GM23248 (cell line): ENCODE measurements around the gene SLFN12. TPM values are rescaled to one million over a fixed set of nuclear protein-coding genes. Genes with fewer than 3 reads are reported as not detected.
"Not testable (repeated sequence)": the region's sequence is repeated elsewhere in the genome, so short reads cannot be mapped to it uniquely, and the experiment has no call there.

Experiments used
- DNase-seq: peaks from one replicate; pipeline ENCODE4 v3.0.0-alpha.2; 2015
- H2AFZ ChIP-seq: fragments of 200-600 bp; sonication (generic); 2 replicates; pipeline ENCODE4 v1.6.1; 2016; ENCODE audit warnings: antibody characterized with exemption
- H3F3A ChIP-seq: fragments of 200-600 bp; sonication (generic); 2 replicates; pipeline ENCODE4 v1.6.1; 2016; ENCODE audit warnings: mild to moderate bottlenecking, antibody characterized with exemption, mixed run types; ENCODE audit not compliant: insufficient read depth
- H3K27ac ChIP-seq: fragments of 200-600 bp; sonication (generic); 2 replicates; pipeline ENCODE4 v1.5.1; 2016; ENCODE audit warnings: mild to moderate bottlenecking
- H3K27me3 ChIP-seq: fragments of 200-600 bp; sonication (generic); replicated peaks from 2 replicates; pipeline ENCODE4 v1.6.1; 2016; ENCODE audit warnings: mild to moderate bottlenecking; ENCODE audit not compliant: insufficient read depth
- H3K36me3 ChIP-seq: fragments of 200-600 bp; sonication (generic); 2 replicates; pipeline ENCODE4 v1.6.1; 2016; ENCODE audit warnings: low read depth, mild to moderate bottlenecking
- H3K4me1 ChIP-seq: fragments of 200-600 bp; sonication (generic); 2 replicates; pipeline ENCODE4 v1.6.1; 2016; ENCODE audit warnings: mild to moderate bottlenecking; ENCODE audit not compliant: insufficient read depth
- H3K4me2 ChIP-seq: fragments of 200-600 bp; sonication (generic); one replicate; pipeline ENCODE4 v1.6.1; 2016; ENCODE audit warnings: mild to moderate bottlenecking; ENCODE audit not compliant: unreplicated experiment
- H3K4me3 ChIP-seq: fragments of 200-600 bp; sonication (generic); 2 replicates; pipeline ENCODE4 v1.5.1; 2016; ENCODE audit warnings: mild to moderate bottlenecking
- H3K79me2 ChIP-seq: fragments of 200-600 bp; sonication (generic); 2 replicates; pipeline ENCODE4 v1.6.1; 2016; ENCODE audit warnings: mild to moderate bottlenecking; ENCODE audit not compliant: insufficient read depth
- H3K9ac ChIP-seq: fragments of 200-600 bp; sonication (generic); 2 replicates; pipeline ENCODE4 v1.6.1; 2016; ENCODE audit warnings: mild to moderate bottlenecking
- H3K9me2 ChIP-seq: fragments of 200-600 bp; sonication (generic); 2 replicates; pipeline ENCODE4 v1.6.1; 2016; ENCODE audit warnings: mixed run types, mild to moderate bottlenecking, moderate library complexity; ENCODE audit not compliant: insufficient read depth
- H3K9me3 ChIP-seq: fragments of 200-600 bp; sonication (generic); one replicate; pipeline ENCODE4 v1.6.1; 2017; ENCODE audit warnings: low read depth
- H4K20me1 ChIP-seq: fragments of 200-600 bp; sonication (generic); 2 replicates; pipeline ENCODE4 v1.6.0; 2016; ENCODE audit not compliant: insufficient read depth
- EZH2 ChIP-seq: fragments of 200-600 bp; sonication (generic); IDR thresholded peaks from 2 replicates; pipeline ENCODE4 v1.6.1; 2018; ENCODE audit warnings: antibody characterized with exemption, mild to moderate bottlenecking; ENCODE audit not compliant: insufficient read depth, poor library complexity, severe bottlenecking
- EZH2phosphoT487 ChIP-seq: fragments of 200-600 bp; sonication (generic); IDR thresholded peaks from 2 replicates; pipeline ENCODE4 v1.6.1; 2018; ENCODE audit warnings: antibody characterized with exemption, moderate library complexity, mild to moderate bottlenecking, low read depth; ENCODE audit not compliant: insufficient read depth
- WGBS, 2 experiments: methylation state at CpG; one replicate each; pipeline ENCODE4 v1.1.6; 2015 to 2017; ENCODE audit warnings: low lambda C conversion rate in 2 of 2, low coverage in 1 of 2; ENCODE audit errors: missing lambda C conversion rate in 2 of 2; 5-methylcytosine and 5-hydroxymethylcytosine counted together
- in situ Hi-C: fragments of 300-500 bp; cut with MboI; formaldehyde crosslinking; loops from 2 replicates; pipeline ENCODE4 v1.15.0; 2020
- polyA plus RNA-seq: library from polyadenylated mRNA; unstranded; fragments of >200 nt; fragmentation: Nextera tagmentation; extraction: Ambion mirVana; gene quantifications from 2 replicates; pipeline ENCODE4 v1.2.1, GENCODE V29; 2016
- total RNA-seq: library from RNA; depleted of rRNA; stranded (reverse); fragments of >200 nt; shearing (Covaris generic); gene quantifications from 2 replicates; pipeline ENCODE4 v1.2.3, GENCODE V29; 2014

Gene SLFN12
- total and polyA plus RNA-seq, 2 experiments from 2014 or later, result 15.9 to 32.0 TPM

- H4K20me1 ChIP-seq, result 0 out of 2 replicates have a peak, but pooled peaks cover 8% of the 10 kb centered on the region
- H3K9ac ChIP-seq, result no peak overlapping the region
- WGBS, 2 experiments, result 95 to 98% methylated on average over 4 of the region's 4 CpGs
- no peak overlapping the region for H3K4me3 ChIP-seq
- TF ChIP-seq EZH2phosphoT487 (no peak), EZH2 (no peak)
- H2AFZ ChIP-seq, result no peak overlapping the region
- no peaks in the 10 kb centered on the region for H3K9me3 ChIP-seq
- H3K36me3 ChIP-seq, result peaks cover 40% of the 10 kb centered on the region
- no peaks in the 10 kb centered on the region for H3F3A ChIP-seq
- no peaks in the 10 kb centered on the region; the same call in 1 of the 2 replicates for H3K9me2 ChIP-seq
- H3K4me2 ChIP-seq, result no peak overlapping the region
- in situ Hi-C loops, result no loop called here
- H3K4me1 ChIP-seq, result no peaks in the 10 kb centered on the region
- H3K79me2 ChIP-seq, result peaks cover 82% of the 10 kb centered on the region
- H3K27me3 ChIP-seq, result no peaks in the 10 kb centered on the region
- no peak for DNase-seq
- H3K27ac ChIP-seq, result no peak overlapping the region
These were observed 8.5 kb downstream of the SLFN12 start for GRCh38 chr17:35423761-35424160.

DNA sequence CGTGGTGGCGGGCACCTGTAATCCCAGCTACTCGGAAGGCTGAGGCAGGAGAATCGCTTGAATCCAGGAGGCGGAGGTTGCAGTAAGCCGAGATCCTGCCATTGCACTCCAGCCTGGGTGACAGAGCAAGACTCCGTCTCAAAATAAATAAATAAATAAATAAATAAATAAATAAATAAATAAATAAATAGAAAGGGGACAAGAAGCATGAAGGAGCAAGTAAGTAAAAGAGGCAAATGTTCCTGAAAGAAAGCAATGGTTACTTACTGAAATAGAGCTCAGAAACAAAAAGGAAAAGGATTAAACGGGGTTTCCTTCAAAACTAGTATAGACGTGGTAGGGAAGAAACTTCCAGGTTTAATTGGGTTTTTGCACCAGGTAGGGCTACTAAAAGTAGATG is 11.2 kb downstream of the SLFN12 start:
- peaks cover 82% of the 10 kb centered on the region for H3K79me2 ChIP-seq
- H3K9me3 ChIP-seq, H3K9ac ChIP-seq, H3K4me2 ChIP-seq, H3K27me3 ChIP-seq, H3K27ac ChIP-seq, H4K20me1 ChIP-seq, H3K9me2 ChIP-seq, H3K4me1 ChIP-seq, in situ Hi-C loops, DNase-seq, H3K4me3 ChIP-seq, H2AFZ ChIP-seq, H3F3A ChIP-seq: not testable (repeated sequence)
- 93% methylated on average over 9 of the region's 9 CpGs for WGBS, 2 experiments
- peaks cover 55% of the 10 kb centered on the region for H3K36me3 ChIP-seq

- in situ Hi-C loops, result no loop called here
- H3K27me3 ChIP-seq, result no peaks in the 10 kb centered on the region
- H3F3A ChIP-seq, result no peaks in the 10 kb centered on the region
- H3K9ac ChIP-seq, result no peak overlapping the region
- no peak for TF ChIP-seq EZH2phosphoT487
- TF ChIP-seq EZH2, result no peak
- no peak for DNase-seq
- no peaks in the 10 kb centered on the region for H3K9me2 ChIP-seq
- peaks cover 63% of the 10 kb centered on the region for H3K36me3 ChIP-seq
- H3K4me2 ChIP-seq, result no peak overlapping the region
- H2AFZ ChIP-seq, result no peak overlapping the region
- H3K79me2 ChIP-seq, result peaks cover 83% of the 10 kb centered on the region
- no peak overlapping the region for H3K27ac ChIP-seq
- H4K20me1 ChIP-seq, result no peaks in the 10 kb centered on the region
- H3K4me1 ChIP-seq, result no peaks in the 10 kb centered on the region
- no peaks in the 10 kb centered on the region for H3K9me3 ChIP-seq
- WGBS, 2 experiments, result 100% methylated on average over 2 of the region's 2 CpGs
- H3K4me3 ChIP-seq, result no peak overlapping the region
These were observed 15.6 kb downstream of the SLFN12 start for GRCh38 chr17:35416659-35417058.

- H3K4me3 ChIP-seq, H2AFZ ChIP-seq, H3K4me1 ChIP-seq, H3K9me3 ChIP-seq, H3F3A ChIP-seq, H3K9ac ChIP-seq, H3K4me2 ChIP-seq, H4K20me1 ChIP-seq, in situ Hi-C loops, H3K27me3 ChIP-seq, H3K9me2 ChIP-seq, H3K27ac ChIP-seq, DNase-seq: not testable (repeated sequence)
- Histone ChIP-seq H3K79me2 (peaks cover 77% of the 10 kb centered on the region), H3K36me3 (peaks cover 68% of the 10 kb centered on the region)
- 97 to 98% methylated on average over 2 of the region's 2 CpGs for WGBS, 2 experiments
These were observed 17.6 kb downstream of the SLFN12 start for GRCh38 chr17:35414707-35415106.

DNA sequence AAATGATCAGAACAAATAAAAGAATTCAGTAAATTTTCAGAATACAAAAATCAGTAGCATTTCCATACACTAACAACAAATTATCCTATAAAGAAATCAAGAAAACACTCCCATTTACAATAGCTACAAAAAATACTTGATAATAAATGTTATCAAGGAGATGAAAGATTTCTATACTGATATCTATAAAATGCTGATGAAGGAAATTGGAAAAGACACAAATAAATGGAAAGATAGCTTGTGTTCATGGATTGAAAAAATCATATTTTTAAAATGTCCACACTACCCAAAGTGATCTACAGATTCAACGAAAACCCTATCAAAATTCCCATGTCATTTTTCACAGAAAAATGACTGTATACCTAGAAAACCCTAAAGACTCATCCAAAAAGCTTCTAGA is 18.1 kb downstream of the SLFN12 start:
- Histone ChIP-seq H3K4me2 (no peak overlapping the region), H3K27ac (no peak overlapping the region), H3K9ac (no peak overlapping the region), H4K20me1 (no peaks in the 10 kb centered on the region), H3K79me2 (peaks cover 73% of the 10 kb centered on the region), H3K36me3 (peaks cover 67% of the 10 kb centered on the region), H3K9me2 (no peaks in the 10 kb centered on the region), H3K9me3 (no peaks in the 10 kb centered on the region), H3K4me3 (no peak overlapping the region), H3K4me1 (no peaks in the 10 kb centered on the region), H2AFZ (no peak overlapping the region), H3K27me3 (no peaks in the 10 kb centered on the region), H3F3A (no peaks in the 10 kb centered on the region)
- TF ChIP-seq EZH2phosphoT487 (no peak), EZH2 (no peak)
- WGBS, 2 experiments, result 97 to 100% methylated on average over 1 of the region's 1 CpG
- no peak for DNase-seq
- in situ Hi-C loops, result no loop called here
